SU-DHL-6 (cell line): ENCODE measurements around the gene NSG1.

Experiments
- CTCF ChIP-seq: fragments of 200-600 bp; sonication (generic); IDR thresholded peaks from one replicate; pipeline ENCODE4 v1.5.1; 2017; ENCODE audit warnings: antibody characterized with exemption, mild to moderate bottlenecking, low read length, moderate library complexity; ENCODE audit not compliant: insufficient read depth, poor library complexity, severe bottlenecking
- EZH2phosphoT487 ChIP-seq: fragments of 200-600 bp; sonication (generic), shearing (Covaris generic); conservative IDR thresholded peaks from 2 replicates; pipeline ENCODE4 v1.6.1; 2018; ENCODE audit warnings: mild to moderate bottlenecking, antibody characterized with exemption, low read length, moderate library complexity, mixed read lengths

GRCh38 chr4:4374388-4375098 is 12.4 kb upstream of the NSG1 start:
- TF ChIP-seq CTCF (no peak), EZH2phosphoT487 (no peak)
